ENCODE data around the gene ZFAND2B.
A peak's percentile ranks its signal among the peaks of the same experiment; 100 is the strongest.
"Not testable (repeated sequence)": the region's sequence is repeated elsewhere in the genome, so short reads cannot be mapped to it uniquely, and the experiment has no call there.

The ZFAND2B gene

GRCh38 chr2:219251656-219252055 lies 45.1 kb downstream of the ZFAND2B start:
- no peak for DNase-seq

GRCh38 chr2:219252084-219252483 lies 45.5 kb downstream of the ZFAND2B start:
- no peak for DNase-seq

GRCh38 chr2:219252570-219252899 lies 46.0 kb downstream of the ZFAND2B start:
- no peak for DNase-seq

GRCh38 chr2:219252900-219253752 lies 46.5 kb downstream of the ZFAND2B start, which contains the start of gene TUBA4B:
Gene TUBA4B, plus strand, starts transcription at chr2:219253243. Its CDS starts 165 bp downstream, at chr2:219253408.
- peak; percentile 50 for DNase-seq

- peak; percentile 89 for DNase-seq
Observed at GRCh38 chr2:219253753-219254589, 47.4 kb downstream of the ZFAND2B start, which contains the start of gene TUBA4A. Gene TUBA4A, minus strand, starts transcription at chr2:219253918. Its CDS starts 60 bp downstream, at chr2:219253858.

- DNase-seq = peak; percentile 56
Observed at GRCh38 chr2:219254590-219255201, 48.1 kb downstream of the ZFAND2B start.

- not testable (repeated sequence) for DNase-seq
Observed at GRCh38 chr2:219258942-219259341, 52.4 kb downstream of the ZFAND2B start.

All from hematopoietic multipotent progenitor cell treated with erythropoietin and hydrocortisone succinate and interleukin-3 and kit ligand, for 6 days (in vitro differentiated cells).